ENCODE data around the gene TEX52. TPM values are rescaled to one million over a fixed set of nuclear protein-coding genes. Genes with fewer than 3 reads are reported as not detected.

The TEX52 gene
- total and polyA plus RNA-seq, 10 of the 15 experiments (the other 5 are each of a cell fraction or from before 2014, with no cell fraction given) = 0.23 TPM; not detected in 9

DNA sequence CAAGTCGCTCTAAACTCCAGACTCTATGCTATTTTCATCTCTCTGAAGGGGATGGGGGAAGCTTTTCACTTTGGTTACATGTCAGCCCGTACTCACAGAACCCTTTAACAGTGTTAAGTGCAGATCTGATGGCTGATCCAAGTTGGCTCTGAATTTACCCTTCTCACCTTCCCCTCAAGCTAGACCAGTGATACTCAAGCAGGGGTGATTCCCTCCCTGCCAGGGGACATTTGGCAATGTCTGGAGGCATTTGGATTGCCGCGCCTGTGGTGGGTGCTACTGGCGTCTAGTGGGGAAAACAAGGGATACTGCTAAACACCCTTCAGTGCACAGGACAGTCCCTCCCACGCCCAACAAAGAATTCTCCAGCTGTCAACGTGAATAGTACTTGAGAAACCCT, 6.0 kb upstream of the TEX52 start:
- ChIA-PET POLR2A (interaction anchor here (0.6 kb wide), 1 partner anchor 24 kb away, joined by 3 read pairs; no protein-coding TSS in a partner anchor), SMC1A (ENCODE audit: uncharacterized antibody, unreplicated experiment) (no interaction called here), CTCF (interaction anchor here (1.0 kb wide), 1 partner anchor 82 kb away, joined by 3 read pairs; no protein-coding TSS in a partner anchor), RAD21 (ENCODE audit: unreplicated experiment) (no interaction called here)
- Histone ChIP-seq H3K4me3 (no peak overlapping the region), H3K9me3 (replicated peaks; ENCODE audit: control insufficient read depth, insufficient read depth, low read length) (no peaks in the 10 kb centered on the region), H3K27ac (ENCODE audit: control insufficient read depth, insufficient read depth) (no peak overlapping the region), H4K20me1 (ENCODE audit: control insufficient read depth, insufficient read depth) (no peaks in the 10 kb centered on the region), H3K4me2 (ENCODE audit: control insufficient read depth, insufficient read depth) (no peak overlapping the region), H3K4me1 (ENCODE audit: control insufficient read depth, insufficient read depth, low read length) (no peaks in the 10 kb centered on the region), H3K79me2 (ENCODE audit: control insufficient read depth, insufficient read depth, low read length) (no peaks in the 10 kb centered on the region), H2AFZ (ENCODE audit: control insufficient read depth, low read depth, low read length) (no peak overlapping the region), H3K9ac (ENCODE audit: control insufficient read depth, insufficient read depth, low read length) (no peak overlapping the region), H3K36me3 (ENCODE audit: control insufficient read depth in 2 of 2, insufficient read depth in 2 of 2, low read length in 1 of 2) (peaks cover 34 to 39% of the 10 kb centered on the region in 2 experiments), H3K27me3 (replicated peaks in 1 of 2; ENCODE audit: control insufficient read depth in 2 of 2, insufficient read depth in 2 of 2, low read length in 1 of 2) (no peaks in the 10 kb centered on the region)
- in situ Hi-C loops (cut with MboI) (no loop called here), intact Hi-C loops (cut with micrococcal nuclease; ENCODE audit: unreplicated experiment) (no loop called here)
- no TSS peak for BruUV-seq (replicated peaks)
- no peak for DNase-seq (ENCODE audit: low read depth, low spot score)
- ATAC-seq = no peak
- FAIRE-seq = no peak
- 85% methylated on average over 7 of the region's 7 CpGs for WGBS (ENCODE audit: insufficient coverage, insufficient replicate concordance, low lambda C conversion rate, missing lambda C conversion rate)
- no peak for TF ChIP-seq SREBF2 (IDR thresholded peaks at IDR 0.05; ENCODE audit: low read length)
- no peak for TF ChIP-seq CHD4 (IDR thresholded peaks at IDR 0.05)
- TF ChIP-seq, protein P1, sequence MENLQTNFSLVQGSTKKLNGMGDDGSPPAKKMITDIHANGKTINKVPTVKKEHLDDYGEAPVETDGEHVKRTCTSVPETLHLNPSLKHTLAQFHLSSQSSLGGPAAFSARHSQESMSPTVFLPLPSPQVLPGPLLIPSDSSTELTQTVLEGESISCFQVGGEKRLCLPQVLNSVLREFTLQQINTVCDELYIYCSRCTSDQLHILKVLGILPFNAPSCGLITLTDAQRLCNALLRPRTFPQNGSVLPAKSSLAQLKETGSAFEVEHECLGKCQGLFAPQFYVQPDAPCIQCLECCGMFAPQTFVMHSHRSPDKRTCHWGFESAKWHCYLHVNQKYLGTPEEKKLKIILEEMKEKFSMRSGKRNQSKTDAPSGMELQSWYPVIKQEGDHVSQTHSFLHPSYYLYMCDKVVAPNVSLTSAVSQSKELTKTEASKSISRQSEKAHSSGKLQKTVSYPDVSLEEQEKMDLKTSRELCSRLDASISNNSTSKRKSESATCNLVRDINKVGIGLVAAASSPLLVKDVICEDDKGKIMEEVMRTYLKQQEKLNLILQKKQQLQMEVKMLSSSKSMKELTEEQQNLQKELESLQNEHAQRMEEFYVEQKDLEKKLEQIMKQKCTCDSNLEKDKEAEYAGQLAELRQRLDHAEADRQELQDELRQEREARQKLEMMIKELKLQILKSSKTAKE (IDR thresholded peaks at IDR 0.05; ENCODE audit: low read depth, poor library complexity, severe bottlenecking) = no peak
- TF ChIP-seq, protein P2, sequence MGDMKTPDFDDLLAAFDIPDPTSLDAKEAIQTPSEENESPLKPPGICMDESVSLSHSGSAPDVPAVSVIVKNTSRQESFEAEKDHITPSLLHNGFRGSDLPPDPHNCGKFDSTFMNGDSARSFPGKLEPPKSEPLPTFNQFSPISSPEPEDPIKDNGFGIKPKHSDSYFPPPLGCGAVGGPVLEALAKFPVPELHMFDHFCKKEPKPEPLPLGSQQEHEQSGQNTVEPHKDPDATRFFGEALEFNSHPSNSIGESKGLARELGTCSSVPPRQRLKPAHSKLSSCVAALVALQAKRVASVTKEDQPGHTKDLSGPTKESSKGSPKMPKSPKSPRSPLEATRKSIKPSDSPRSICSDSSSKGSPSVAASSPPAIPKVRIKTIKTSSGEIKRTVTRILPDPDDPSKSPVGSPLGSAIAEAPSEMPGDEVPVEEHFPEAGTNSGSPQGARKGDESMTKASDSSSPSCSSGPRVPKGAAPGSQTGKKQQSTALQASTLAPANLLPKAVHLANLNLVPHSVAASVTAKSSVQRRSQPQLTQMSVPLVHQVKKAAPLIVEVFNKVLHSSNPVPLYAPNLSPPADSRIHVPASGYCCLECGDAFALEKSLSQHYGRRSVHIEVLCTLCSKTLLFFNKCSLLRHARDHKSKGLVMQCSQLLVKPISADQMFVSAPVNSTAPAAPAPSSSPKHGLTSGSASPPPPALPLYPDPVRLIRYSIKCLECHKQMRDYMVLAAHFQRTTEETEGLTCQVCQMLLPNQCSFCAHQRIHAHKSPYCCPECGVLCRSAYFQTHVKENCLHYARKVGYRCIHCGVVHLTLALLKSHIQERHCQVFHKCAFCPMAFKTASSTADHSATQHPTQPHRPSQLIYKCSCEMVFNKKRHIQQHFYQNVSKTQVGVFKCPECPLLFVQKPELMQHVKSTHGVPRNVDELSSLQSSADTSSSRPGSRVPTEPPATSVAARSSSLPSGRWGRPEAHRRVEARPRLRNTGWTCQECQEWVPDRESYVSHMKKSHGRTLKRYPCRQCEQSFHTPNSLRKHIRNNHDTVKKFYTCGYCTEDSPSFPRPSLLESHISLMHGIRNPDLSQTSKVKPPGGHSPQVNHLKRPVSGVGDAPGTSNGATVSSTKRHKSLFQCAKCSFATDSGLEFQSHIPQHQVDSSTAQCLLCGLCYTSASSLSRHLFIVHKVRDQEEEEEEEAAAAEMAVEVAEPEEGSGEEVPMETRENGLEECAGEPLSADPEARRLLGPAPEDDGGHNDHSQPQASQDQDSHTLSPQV (IDR thresholded peaks at IDR 0.05) = no peak
- no peak for TF ChIP-seq SIX5 (IDR thresholded peaks at IDR 0.05; ENCODE audit: low read depth, low read length, severe bottlenecking)
- no peak for TF ChIP-seq BMI1 (IDR thresholded peaks at IDR 0.05; ENCODE audit: borderline replicate concordance)
- TF ChIP-seq, protein P3, sequence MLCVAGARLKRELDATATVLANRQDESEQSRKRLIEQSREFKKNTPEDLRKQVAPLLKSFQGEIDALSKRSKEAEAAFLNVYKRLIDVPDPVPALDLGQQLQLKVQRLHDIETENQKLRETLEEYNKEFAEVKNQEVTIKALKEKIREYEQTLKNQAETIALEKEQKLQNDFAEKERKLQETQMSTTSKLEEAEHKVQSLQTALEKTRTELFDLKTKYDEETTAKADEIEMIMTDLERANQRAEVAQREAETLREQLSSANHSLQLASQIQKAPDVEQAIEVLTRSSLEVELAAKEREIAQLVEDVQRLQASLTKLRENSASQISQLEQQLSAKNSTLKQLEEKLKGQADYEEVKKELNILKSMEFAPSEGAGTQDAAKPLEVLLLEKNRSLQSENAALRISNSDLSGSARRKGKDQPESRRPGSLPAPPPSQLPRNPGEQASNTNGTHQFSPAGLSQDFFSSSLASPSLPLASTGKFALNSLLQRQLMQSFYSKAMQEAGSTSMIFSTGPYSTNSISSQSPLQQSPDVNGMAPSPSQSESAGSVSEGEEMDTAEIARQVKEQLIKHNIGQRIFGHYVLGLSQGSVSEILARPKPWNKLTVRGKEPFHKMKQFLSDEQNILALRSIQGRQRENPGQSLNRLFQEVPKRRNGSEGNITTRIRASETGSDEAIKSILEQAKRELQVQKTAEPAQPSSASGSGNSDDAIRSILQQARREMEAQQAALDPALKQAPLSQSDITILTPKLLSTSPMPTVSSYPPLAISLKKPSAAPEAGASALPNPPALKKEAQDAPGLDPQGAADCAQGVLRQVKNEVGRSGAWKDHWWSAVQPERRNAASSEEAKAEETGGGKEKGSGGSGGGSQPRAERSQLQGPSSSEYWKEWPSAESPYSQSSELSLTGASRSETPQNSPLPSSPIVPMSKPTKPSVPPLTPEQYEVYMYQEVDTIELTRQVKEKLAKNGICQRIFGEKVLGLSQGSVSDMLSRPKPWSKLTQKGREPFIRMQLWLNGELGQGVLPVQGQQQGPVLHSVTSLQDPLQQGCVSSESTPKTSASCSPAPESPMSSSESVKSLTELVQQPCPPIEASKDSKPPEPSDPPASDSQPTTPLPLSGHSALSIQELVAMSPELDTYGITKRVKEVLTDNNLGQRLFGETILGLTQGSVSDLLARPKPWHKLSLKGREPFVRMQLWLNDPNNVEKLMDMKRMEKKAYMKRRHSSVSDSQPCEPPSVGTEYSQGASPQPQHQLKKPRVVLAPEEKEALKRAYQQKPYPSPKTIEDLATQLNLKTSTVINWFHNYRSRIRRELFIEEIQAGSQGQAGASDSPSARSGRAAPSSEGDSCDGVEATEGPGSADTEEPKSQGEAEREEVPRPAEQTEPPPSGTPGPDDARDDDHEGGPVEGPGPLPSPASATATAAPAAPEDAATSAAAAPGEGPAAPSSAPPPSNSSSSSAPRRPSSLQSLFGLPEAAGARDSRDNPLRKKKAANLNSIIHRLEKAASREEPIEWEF (IDR thresholded peaks at IDR 0.05; ENCODE audit: insufficient replicate concordance, low read depth, low read length) = no peak
- TF ChIP-seq ASH2L (IDR thresholded peaks at IDR 0.05; ENCODE audit: borderline replicate concordance, low read depth) = no peak
- TF ChIP-seq ZNF207 (IDR thresholded peaks at IDR 0.05; ENCODE audit: borderline replicate concordance) = no peak
- no peak for TF ChIP-seq NBN (IDR thresholded peaks at IDR 0.05)
